A172 (cell line): Measurements from ENCODE around the gene MAN2B1. TPM values are rescaled to one million over a fixed set of nuclear protein-coding genes. Genes with fewer than 3 reads are reported as not detected.

Experiments used
- DNase-seq: peaks from one replicate; pipeline ENCODE4 v3.0.0-alpha.2; 2015; ENCODE audit warnings: low spot score
- total RNA-seq: library from RNA; depleted of rRNA; stranded (reverse); fragments of >200 nt; shearing (Covaris generic); gene quantifications from 2 replicates; pipeline ENCODE4 v1.2.3, GENCODE V29; 2014; rRNA removed

Gene MAN2B1
- total RNA-seq, 1 experiment from 2014 or later: 65.6 TPM

GRCh38 chr19:12617646-12618045, 48.9 kb downstream of the MAN2B1 start:
- no peak for DNase-seq

GRCh38 chr19:12611361-12611699, 55.2 kb downstream of the MAN2B1 start:
- DNase-seq: peak; percentile 79

- DNase-seq: peak; percentile 98
Observed at GRCh38 chr19:12610540-12611360, 55.8 kb downstream of the MAN2B1 start, which contains the start of the genes ZNF490 and ZNF791. Gene ZNF490, minus strand, starts transcription at chr19:12610813. Its CDS starts 133 bp downstream, at chr19:12610680. Gene ZNF791, plus strand, starts transcription at chr19:12610920. Its CDS starts 160 bp downstream, at chr19:12611080.

GRCh38 chr19:12607631-12608030, 58.9 kb downstream of the MAN2B1 start:
- DNase-seq: no peak

DNA sequence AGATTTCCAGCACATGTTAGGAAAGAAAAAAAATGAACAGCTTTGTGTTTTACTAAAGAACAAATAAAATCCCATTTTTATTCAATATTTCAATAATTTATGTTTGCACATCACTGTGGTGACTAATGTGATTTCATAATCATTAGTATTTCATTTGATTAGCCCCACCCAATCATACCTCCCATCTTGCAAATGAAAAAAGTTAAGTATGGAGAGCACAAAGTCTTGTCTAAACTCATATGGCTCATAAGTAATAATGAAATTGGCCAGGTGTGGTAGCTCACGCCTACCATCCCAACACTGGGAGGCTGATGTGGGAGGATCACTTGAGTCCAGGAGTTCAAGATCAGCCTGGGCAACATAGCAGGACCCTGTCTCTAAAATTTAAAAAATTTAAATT, 59.7 kb downstream of the MAN2B1 start:
- DNase-seq: no peak

- DNase-seq: peak; percentile 78
Observed at GRCh38 chr19:12603714-12604113, 62.8 kb downstream of the MAN2B1 start.

- DNase-seq: no peak
Observed at GRCh38 chr19:12597594-12597993, 68.9 kb downstream of the MAN2B1 start.

DNA sequence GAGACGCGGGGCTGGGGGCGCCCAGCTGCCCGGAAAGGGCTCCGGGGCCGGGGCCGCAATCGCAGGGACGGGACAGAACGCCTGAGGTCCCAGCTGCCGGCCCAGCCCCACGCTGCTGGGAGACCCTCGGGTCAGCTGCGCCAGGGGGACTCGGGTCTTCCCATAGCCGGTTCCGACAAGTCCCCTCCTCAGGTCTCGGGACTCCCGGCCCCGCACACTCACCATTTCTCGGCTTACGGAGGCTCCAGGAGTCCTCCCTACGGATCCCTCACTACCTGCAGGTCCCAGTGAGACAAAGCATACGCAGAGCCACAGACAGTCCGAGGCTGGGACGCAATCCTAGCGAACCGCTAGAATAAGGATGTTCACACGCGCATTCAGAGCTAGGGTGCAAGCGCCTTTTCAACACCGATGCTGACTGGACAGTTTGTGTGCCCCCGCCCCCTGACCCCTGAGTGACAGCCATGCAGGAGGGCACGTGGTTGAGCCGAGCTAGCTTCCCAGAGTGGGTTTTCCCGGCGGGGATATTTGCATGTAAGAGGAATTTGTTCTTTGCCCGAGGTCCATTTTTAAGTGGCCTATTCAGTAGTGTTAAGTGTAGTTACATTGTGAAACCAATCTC, 69.5 kb downstream of the MAN2B1 start:
- DNase-seq: no peak

Other genes with a start within 250 kb of the MAN2B1 start
- 5.4 and 5.6 TPM in 2 replicates for gene ZNF443, start 225.7 kb downstream of the MAN2B1 start, total RNA-seq
- 2.1 and 2.2 TPM in 2 replicates for gene ZNF709, start 181.9 kb downstream of the MAN2B1 start, total RNA-seq
- gene ZNF564, start 115.3 kb downstream of the MAN2B1 start, total RNA-seq: 6.7 TPM in 2 replicates
- gene ZNF490, start 55.9 kb downstream of the MAN2B1 start, total RNA-seq: 4.7 and 6.9 TPM in 2 replicates
- gene ZNF791, start 55.8 kb downstream of the MAN2B1 start, total RNA-seq: 10.5 and 29.2 TPM in 2 replicates
- gene WDR83, start 65 bp upstream of the MAN2B1 start, total RNA-seq: 14.9 and 15.1 TPM in 2 replicates
- 132 and 170 TPM in 2 replicates for gene DHPS, start 15.1 kb upstream of the MAN2B1 start, total RNA-seq
- gene GNG14, start 21.3 kb upstream of the MAN2B1 start, total RNA-seq: not detected in 2 replicates
- 16.7 and 21.8 TPM in 2 replicates for gene FBXW9, start 29.9 kb upstream of the MAN2B1 start, total RNA-seq
- 9.3 and 14.5 TPM in 2 replicates for gene TNPO2, start 57.2 kb upstream of the MAN2B1 start, total RNA-seq
- 344 and 364 TPM in 2 replicates for gene TRIR, start 67.9 kb upstream of the MAN2B1 start, total RNA-seq
- gene GET3, start 70.8 kb upstream of the MAN2B1 start, total RNA-seq: 198 and 212 TPM in 2 replicates
- gene BEST2, start 85.0 kb upstream of the MAN2B1 start, total RNA-seq: not detected in 2 replicates
- 10.2 and 20.5 TPM in 2 replicates for gene HOOK2, start 108.8 kb upstream of the MAN2B1 start, total RNA-seq
- gene JUNB, start 124.7 kb upstream of the MAN2B1 start, total RNA-seq: 79.1 and 85.7 TPM in 2 replicates
- not detected in 2 replicates for gene PRDX2, start 135.1 kb upstream of the MAN2B1 start, total RNA-seq
- gene THSD8, start 135.3 kb upstream of the MAN2B1 start, total RNA-seq: not detected in 2 replicates
- 88.8 and 89.6 TPM in 2 replicates for gene RNASEH2A, start 139.8 kb upstream of the MAN2B1 start, total RNA-seq
- gene RTBDN, start 167.8 kb upstream of the MAN2B1 start, total RNA-seq: 3.4 TPM in 1 of 2 replicates, not detected in the other
- gene MAST1, start 171.8 kb upstream of the MAN2B1 start, total RNA-seq: 1.3 and 3.2 TPM in 2 replicates
- 61.3 and 74.4 TPM in 2 replicates for gene DNASE2, start 214.7 kb upstream of the MAN2B1 start, total RNA-seq
- not detected in 2 replicates for gene KLF1, start 220.5 kb upstream of the MAN2B1 start, total RNA-seq
- gene GCDH, start 224.4 kb upstream of the MAN2B1 start, total RNA-seq: 25.0 and 25.8 TPM in 2 replicates